ENCODE data around the gene SLC8A3.

DNA sequence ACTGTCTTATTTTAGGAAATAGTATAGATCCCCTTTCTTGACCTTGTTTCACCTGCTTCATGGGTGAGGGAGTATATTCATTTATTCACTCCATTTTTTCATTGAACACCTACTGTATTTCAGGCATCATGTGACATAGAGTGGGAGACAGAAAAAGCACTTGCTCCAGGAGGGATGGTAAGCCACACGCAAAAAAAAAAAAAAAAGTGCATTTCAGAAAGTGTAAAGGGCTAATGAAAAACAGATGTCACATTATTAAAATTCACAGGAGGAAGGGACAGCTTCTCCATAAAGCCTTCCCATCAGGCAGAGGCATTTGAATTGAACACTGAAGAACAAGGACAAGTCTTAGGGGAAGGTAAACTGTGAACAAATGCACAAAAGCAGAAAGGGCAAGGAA, 7.5 kb downstream of the SLC8A3 start:
- TF ChIP-seq ZNF274 (IDR thresholded peaks at IDR 0.05; ENCODE audit: insufficient read depth, insufficient read length) (no peak), ATF7 (IDR thresholded peaks at IDR 0.05; ENCODE audit: low read depth) (no peak)
- TF ChIP-seq, protein P1, sequence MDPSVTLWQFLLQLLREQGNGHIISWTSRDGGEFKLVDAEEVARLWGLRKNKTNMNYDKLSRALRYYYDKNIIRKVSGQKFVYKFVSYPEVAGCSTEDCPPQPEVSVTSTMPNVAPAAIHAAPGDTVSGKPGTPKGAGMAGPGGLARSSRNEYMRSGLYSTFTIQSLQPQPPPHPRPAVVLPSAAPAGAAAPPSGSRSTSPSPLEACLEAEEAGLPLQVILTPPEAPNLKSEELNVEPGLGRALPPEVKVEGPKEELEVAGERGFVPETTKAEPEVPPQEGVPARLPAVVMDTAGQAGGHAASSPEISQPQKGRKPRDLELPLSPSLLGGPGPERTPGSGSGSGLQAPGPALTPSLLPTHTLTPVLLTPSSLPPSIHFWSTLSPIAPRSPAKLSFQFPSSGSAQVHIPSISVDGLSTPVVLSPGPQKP (IDR thresholded peaks at IDR 0.05; ENCODE audit: low read depth, low read length) = no peak
- TF ChIP-seq, protein P2, sequence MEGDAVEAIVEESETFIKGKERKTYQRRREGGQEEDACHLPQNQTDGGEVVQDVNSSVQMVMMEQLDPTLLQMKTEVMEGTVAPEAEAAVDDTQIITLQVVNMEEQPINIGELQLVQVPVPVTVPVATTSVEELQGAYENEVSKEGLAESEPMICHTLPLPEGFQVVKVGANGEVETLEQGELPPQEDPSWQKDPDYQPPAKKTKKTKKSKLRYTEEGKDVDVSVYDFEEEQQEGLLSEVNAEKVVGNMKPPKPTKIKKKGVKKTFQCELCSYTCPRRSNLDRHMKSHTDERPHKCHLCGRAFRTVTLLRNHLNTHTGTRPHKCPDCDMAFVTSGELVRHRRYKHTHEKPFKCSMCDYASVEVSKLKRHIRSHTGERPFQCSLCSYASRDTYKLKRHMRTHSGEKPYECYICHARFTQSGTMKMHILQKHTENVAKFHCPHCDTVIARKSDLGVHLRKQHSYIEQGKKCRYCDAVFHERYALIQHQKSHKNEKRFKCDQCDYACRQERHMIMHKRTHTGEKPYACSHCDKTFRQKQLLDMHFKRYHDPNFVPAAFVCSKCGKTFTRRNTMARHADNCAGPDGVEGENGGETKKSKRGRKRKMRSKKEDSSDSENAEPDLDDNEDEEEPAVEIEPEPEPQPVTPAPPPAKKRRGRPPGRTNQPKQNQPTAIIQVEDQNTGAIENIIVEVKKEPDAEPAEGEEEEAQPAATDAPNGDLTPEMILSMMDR (IDR thresholded peaks at IDR 0.05 in 2 of 3, conservative IDR thresholded peaks at IDR 0.05 in 1 of 3; ENCODE audit: control insufficient read depth in 2 of 3, extremely low read depth in 1 of 3, insufficient read depth in 1 of 3, low read depth in 3 of 3, low read length in 3 of 3) = no peak
